Muscle layer of colon (tissue), 2 donors: ENCODE measurements around the gene NR6A1.

Experiments
- H3K27ac ChIP-seq: one replicate; pipeline ENCODE4 v1.7.0; 2013; ENCODE audit warnings: low read depth, mild to moderate bottlenecking, low read length, moderate library complexity
- H3K27me3 ChIP-seq, 2 donors: one replicate each; pipeline ENCODE4 v1.7.0; 2013; ENCODE audit warnings: low read length in 2 of 2, mild to moderate bottlenecking in 2 of 2; ENCODE audit not compliant: insufficient read depth in 2 of 2, control insufficient read depth in 1 of 2
- H3K36me3 ChIP-seq: one replicate; pipeline ENCODE4 v1.7.0; 2013; ENCODE audit warnings: mild to moderate bottlenecking, low read length; ENCODE audit not compliant: insufficient read depth
- H3K4me1 ChIP-seq: one replicate; pipeline ENCODE4 v1.7.0; 2013; ENCODE audit warnings: mild to moderate bottlenecking, low read length; ENCODE audit not compliant: insufficient read depth
- H3K4me3 ChIP-seq, 2 donors: one replicate each; pipeline ENCODE4 v1.7.0; 2013; ENCODE audit warnings: low read length in 2 of 2, low read depth in 1 of 2, mild to moderate bottlenecking in 1 of 2, moderate library complexity in 1 of 2
- H3K9ac ChIP-seq: one replicate; pipeline ENCODE4 v1.7.0; 2013; ENCODE audit warnings: low read length
- H3K9me3 ChIP-seq: one replicate; pipeline ENCODE4 v1.7.0; 2013; ENCODE audit warnings: mild to moderate bottlenecking, low read length
- donor health status: abdominal sarcoma.
- donor health status: Adenocarcinoma of cecum.

Gene NR6A1

GRCh38 chr9:124505901-124506346, 265.2 kb downstream of the NR6A1 start:
- Histone ChIP-seq H3K4me1 (peaks cover 9% of the 10 kb centered on the region), H3K9me3 (no peaks in the 10 kb centered on the region), H3K9ac (no peak overlapping the region), H3K27me3 (peaks cover 26 to 60% of the 10 kb centered on the region in 2 donors), H3K36me3 (no peaks in the 10 kb centered on the region), H3K4me3 (no peak overlapping the region), H3K27ac (no peak overlapping the region)

GRCh38 chr9:124505006-124505900, 265.9 kb downstream of the NR6A1 start:
- H3K9ac ChIP-seq, result no peak overlapping the region
- H3K9me3 ChIP-seq, result no peaks in the 10 kb centered on the region
- no peak overlapping the region for H3K27ac ChIP-seq
- peaks cover 9% of the 10 kb centered on the region for H3K4me1 ChIP-seq
- no peaks in the 10 kb centered on the region for H3K36me3 ChIP-seq
- no peak overlapping the region for H3K4me3 ChIP-seq
- H3K27me3 ChIP-seq, result peaks cover 26 to 67% of the 10 kb centered on the region in 2 donors

GRCh38 chr9:124504530-124505005, 266.5 kb downstream of the NR6A1 start:
- peaks cover 9% of the 10 kb centered on the region for H3K4me1 ChIP-seq
- H3K27me3 ChIP-seq, result peaks cover 26 to 68% of the 10 kb centered on the region in 2 donors
- H3K9ac ChIP-seq, result no peak overlapping the region
- H3K9me3 ChIP-seq, result no peaks in the 10 kb centered on the region
- H3K27ac ChIP-seq, result no peak overlapping the region
- no peaks in the 10 kb centered on the region for H3K36me3 ChIP-seq
- no peak overlapping the region for H3K4me3 ChIP-seq

GRCh38 chr9:124503713-124504529, 267.2 kb downstream of the NR6A1 start:
- Histone ChIP-seq H3K36me3 (no peaks in the 10 kb centered on the region), H3K9ac (no peak overlapping the region), H3K4me3 (no peak overlapping the region), H3K4me1 (peaks cover 9% of the 10 kb centered on the region), H3K27me3 (peaks cover 26 to 68% of the 10 kb centered on the region in 2 donors), H3K27ac (no peak overlapping the region), H3K9me3 (no peaks in the 10 kb centered on the region)

DNA sequence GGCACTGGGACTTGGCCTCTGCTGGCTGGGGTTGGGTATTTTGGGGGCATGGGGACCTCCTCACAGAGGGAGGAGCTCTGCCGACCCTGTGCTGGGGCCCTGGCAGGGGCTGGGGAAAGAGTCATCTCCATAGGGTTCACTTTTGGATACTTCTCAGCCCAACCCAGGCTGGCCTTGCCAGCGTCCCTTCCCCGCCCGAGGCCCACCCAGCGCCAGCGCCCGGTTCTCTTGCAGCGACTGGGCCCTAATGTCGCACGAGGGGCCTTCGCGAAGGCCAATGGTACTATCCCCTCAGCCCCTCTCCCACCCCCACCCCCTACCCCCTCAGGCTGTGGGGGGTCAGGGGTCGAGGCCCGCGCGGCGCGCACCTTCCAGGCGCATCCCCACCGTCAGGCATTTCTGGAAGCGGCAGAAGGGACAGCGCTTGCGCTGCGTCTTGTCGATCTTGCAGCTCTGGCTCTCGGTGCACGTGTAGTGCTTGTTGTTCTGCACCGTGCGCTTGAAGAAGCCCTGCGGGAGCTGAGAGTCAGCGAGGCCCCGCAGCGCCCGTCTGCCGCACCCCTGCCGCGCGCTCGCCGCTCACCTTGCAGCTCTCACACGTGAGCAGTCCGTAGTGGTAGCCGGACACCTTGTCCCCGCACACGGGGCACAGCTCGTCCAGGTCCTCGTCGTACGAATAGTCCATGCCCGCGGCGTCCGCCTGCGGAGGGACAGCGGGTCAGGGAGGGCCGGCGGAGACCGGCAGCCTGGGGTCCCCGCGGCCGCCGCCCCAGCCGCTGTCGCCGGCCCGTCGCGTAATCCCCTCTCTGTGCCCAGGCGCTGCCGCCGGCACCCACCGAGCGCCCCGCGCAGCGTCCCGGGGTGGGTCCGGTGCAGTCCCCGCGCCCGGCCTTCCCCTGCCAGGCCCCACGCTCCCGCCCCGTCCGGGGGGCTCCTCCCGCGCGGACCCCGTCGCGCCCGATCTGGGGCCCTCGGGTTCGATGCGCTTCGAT, 268.1 kb downstream of the NR6A1 start:
- Histone ChIP-seq H3K27ac (no peak overlapping the region), H3K27me3 (peaks cover 26 to 68% of the 10 kb centered on the region in 2 donors), H3K36me3 (no peaks in the 10 kb centered on the region), H3K9ac (no peak overlapping the region), H3K4me3 (no peak overlapping the region), H3K4me1 (peaks cover 9% of the 10 kb centered on the region), H3K9me3 (no peaks in the 10 kb centered on the region)

- no peak overlapping the region for H3K27ac ChIP-seq
- H3K9me3 ChIP-seq, result no peaks in the 10 kb centered on the region
- no peak overlapping the region for H3K4me3 ChIP-seq
- no peak overlapping the region for H3K9ac ChIP-seq
- H3K4me1 ChIP-seq, result peaks cover 9% of the 10 kb centered on the region
- H3K27me3 ChIP-seq, result peaks cover 26 to 62% of the 10 kb centered on the region in 2 donors
- H3K36me3 ChIP-seq, result no peaks in the 10 kb centered on the region
Measured at GRCh38 chr9:124501771-124502320, 269.3 kb downstream of the NR6A1 start.

- Histone ChIP-seq H3K4me3 (no peak overlapping the region), H3K27ac (no peak overlapping the region), H3K9me3 (no peaks in the 10 kb centered on the region), H3K36me3 (no peaks in the 10 kb centered on the region), H3K9ac (no peak overlapping the region), H3K27me3 (peaks cover 24 to 56% of the 10 kb centered on the region in 2 donors), H3K4me1 (peaks cover 9% of the 10 kb centered on the region)
Measured at GRCh38 chr9:124500796-124501611, 270.1 kb downstream of the NR6A1 start.

DNA sequence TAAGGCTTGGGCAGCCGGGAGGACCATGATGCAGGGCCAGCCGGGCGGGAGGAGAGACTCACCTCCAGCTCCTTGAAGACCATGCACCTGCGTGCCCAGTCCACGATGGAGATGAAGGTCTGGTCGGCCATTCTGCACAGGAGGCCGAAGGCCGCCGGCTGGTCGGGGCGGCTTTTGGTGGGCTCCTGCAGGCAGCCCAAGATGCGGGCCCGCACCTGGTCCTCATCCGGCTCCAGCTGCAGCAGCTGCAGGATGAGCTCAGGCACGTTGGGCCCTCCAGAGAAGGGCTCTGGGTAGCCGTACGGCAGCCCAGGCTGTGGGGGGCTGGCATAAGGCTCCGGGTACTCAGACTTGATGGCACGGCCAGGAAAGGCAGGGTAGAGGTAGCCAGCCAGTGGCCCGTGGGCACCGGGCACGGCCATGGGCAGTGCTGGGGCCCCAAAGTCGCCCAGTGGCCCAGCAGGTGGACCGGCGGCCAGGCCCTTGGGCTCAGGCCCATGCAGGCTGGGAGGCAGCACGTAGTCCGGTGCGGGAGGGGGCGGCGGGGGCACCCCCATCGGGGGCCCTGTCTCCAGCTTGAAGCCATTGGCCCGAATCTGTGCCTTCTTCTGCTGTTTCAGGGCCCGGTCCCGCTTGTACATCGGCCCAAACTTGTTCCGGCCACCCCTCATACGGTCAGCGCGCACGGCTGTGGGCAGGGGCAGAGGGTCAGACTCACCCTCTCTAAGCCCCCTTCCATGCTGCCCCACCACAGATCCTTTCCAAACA, 270.9 kb downstream of the NR6A1 start:
- H3K36me3 ChIP-seq, result no peaks in the 10 kb centered on the region
- no peak overlapping the region for H3K9ac ChIP-seq
- no peak overlapping the region for H3K27ac ChIP-seq
- no peaks in the 10 kb centered on the region for H3K9me3 ChIP-seq
- H3K27me3 ChIP-seq, result peaks cover 16 to 53% of the 10 kb centered on the region in 2 donors
- peaks cover 9% of the 10 kb centered on the region for H3K4me1 ChIP-seq
- H3K4me3 ChIP-seq, result no peak overlapping the region

GRCh38 chr9:124499216-124499615, 271.9 kb downstream of the NR6A1 start:
- Histone ChIP-seq H3K27me3 (peaks cover 13 to 47% of the 10 kb centered on the region in 2 donors), H3K4me1 (peaks cover 7% of the 10 kb centered on the region)

More at GRCh38 chr9:124499216-124499615, 271.9 kb downstream of the NR6A1 start:
- Histone ChIP-seq H3K9me3 (no peaks in the 10 kb centered on the region), H3K4me3 (no peak overlapping the region), H3K27ac (no peak overlapping the region), H3K36me3 (no peaks in the 10 kb centered on the region), H3K9ac (no peak overlapping the region)
